GM19438 (cell line): Measurements from ENCODE around the gene ATP5MC2.

ENCODE experiments used
- ATAC-seq: cut with Tn5 transposase; IDR thresholded peaks from one replicate; pipeline ENCODE4 v1.9.1; 2021; ENCODE audit warnings: low read depth; ENCODE audit not compliant: unreplicated experiment

Gene ATP5MC2

DNA sequence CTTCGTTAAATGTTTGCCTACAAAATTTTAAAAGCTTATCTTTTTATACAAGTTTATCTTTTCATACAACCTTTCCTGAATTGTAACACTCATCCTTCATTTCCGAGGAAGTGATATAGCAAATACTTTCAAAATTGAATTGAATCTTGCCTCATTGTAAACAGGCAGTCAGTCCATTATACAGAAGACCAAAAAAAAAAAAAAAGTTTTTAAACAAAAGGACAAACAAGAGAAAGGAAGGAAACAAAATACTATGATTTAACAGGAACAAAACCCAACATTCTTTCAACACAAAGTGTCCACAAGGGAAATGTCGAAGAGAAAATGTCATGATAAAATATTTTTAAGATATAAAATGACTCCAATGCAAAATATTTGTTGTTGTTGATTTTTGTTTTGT lies 58.2 kb downstream of the ATP5MC2 start:
- ATAC-seq, result no peak

DNA sequence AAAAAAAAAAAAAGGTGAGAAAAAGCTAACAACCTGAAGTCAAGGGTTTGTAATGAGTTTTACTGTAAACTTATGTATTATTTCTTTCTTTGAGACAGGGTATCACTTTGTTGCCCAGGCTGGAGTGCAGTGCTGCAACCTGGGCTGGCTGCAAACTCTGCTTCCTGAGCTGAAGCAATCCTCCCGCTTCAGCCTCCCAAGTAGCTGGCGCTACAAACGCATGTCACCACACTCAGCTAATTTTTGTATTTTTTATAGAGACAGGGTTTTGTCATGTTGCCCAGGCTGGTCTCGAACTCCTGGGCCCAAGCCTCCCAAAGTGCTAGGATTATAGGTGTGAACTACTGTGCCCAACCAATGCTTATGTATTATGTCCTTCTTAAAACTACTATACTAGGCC lies 58.9 kb downstream of the ATP5MC2 start:
- no peak for ATAC-seq
